ENCODE measurements around the gene CDCA7L.

CDCA7L gene

DNA sequence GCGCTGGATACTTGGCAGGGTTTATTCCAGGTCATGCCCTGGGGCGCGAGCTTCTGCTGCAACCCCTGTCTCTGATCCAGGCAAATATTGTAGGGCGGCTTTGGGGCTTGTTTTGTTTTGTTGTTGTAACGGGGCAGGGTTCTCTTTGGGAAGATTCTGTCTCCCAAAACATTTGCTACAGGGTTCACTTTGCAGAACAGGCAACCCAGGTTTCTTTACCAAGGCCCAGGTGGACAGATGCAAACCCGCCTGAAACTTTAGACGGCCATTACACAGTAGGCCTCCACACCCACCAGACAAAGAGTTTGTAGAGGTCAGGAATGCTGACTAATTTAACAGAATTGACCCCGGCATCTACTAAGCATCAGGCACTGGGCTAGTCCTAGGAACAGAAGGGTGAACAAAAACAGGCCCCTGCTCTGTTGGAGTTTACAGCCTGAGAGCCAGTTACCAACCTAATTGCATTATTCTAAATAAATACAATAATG, 567 bp upstream of the CDCA7L start:
- TF ChIP-seq, protein P1, sequence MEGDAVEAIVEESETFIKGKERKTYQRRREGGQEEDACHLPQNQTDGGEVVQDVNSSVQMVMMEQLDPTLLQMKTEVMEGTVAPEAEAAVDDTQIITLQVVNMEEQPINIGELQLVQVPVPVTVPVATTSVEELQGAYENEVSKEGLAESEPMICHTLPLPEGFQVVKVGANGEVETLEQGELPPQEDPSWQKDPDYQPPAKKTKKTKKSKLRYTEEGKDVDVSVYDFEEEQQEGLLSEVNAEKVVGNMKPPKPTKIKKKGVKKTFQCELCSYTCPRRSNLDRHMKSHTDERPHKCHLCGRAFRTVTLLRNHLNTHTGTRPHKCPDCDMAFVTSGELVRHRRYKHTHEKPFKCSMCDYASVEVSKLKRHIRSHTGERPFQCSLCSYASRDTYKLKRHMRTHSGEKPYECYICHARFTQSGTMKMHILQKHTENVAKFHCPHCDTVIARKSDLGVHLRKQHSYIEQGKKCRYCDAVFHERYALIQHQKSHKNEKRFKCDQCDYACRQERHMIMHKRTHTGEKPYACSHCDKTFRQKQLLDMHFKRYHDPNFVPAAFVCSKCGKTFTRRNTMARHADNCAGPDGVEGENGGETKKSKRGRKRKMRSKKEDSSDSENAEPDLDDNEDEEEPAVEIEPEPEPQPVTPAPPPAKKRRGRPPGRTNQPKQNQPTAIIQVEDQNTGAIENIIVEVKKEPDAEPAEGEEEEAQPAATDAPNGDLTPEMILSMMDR (IDR thresholded peaks at IDR 0.05; ENCODE audit: control insufficient read depth, extremely low read depth, insufficient read depth) = no peak
- peak overlapping the region; percentile 75 for H3K4me3 ChIP-seq (ENCODE audit: low read depth, low read length)
- no peak for DNase-seq (ENCODE audit: low read depth)

DNA sequence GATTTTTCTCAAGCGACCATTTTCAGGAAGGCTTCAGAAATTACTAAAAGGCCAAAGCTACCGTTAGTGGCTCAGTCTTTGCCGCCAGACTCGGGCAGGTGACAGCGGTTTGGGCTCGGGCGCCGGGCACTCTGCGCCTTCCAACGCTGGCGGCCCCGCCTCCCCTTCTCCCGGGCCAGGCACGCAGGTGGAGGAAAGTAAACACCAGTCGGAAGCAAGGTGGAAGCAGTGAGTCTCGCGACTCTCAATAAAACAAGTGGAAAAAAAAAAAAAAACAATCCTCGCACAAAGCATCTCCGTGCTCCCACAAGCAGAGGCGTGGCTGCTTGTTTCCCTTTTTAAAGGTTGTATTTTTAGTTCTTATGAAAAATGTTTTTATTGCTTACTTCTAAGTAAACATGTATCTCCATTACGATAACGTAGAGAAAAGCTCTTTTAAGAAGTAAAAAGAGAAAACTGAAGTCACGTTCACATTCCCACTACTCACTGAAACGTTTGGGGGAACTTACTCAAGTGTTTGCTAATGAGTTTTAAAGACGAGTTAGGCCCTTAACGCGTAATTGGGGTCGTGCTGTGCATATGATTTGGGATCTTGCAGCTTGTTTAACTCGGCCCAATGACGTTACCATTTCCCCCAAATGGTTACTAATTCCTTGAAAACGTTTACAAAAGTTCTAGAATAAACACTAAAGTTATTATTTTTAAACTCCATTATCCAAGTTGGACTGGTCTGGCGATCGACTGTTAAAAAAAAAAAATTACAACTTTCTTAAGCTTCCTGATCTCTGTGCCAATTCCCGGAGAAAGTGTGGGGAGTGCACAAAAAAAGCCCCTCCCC, 864 bp downstream of the CDCA7L start:
- DNase-seq (ENCODE audit: low read depth) = peak; percentile 56
- H3K4me3 ChIP-seq (ENCODE audit: low read depth, low read length) = peak overlapping the region; percentile 75
- TF ChIP-seq, protein P1 (IDR thresholded peaks at IDR 0.05; ENCODE audit: control insufficient read depth, extremely low read depth, insufficient read depth) = peak; percentile 20; the same call in 1 of the 2 replicates

DNA sequence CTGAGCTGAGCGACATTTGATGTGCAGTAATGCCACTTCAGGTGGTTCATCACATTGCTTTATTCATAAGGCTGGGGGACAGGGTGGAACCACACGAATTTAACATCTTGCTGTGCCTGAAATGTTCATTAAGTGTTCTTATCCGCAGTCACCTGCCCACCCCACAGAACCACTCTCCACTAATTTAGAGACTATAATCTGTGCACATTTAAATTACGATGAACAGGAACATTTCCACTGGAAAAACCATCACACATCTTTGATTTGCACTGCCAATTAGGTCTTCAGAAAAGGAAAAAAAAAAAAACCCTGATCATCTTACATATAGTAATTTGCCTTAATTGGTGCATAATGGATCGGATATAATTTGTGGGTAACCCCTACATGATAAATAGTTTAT, 2.3 kb downstream of the CDCA7L start:
- TF ChIP-seq, protein P1 (IDR thresholded peaks at IDR 0.05; ENCODE audit: control insufficient read depth, extremely low read depth, insufficient read depth) = no peak
- no peak overlapping the region for H3K4me3 ChIP-seq (ENCODE audit: low read depth, low read length)
- DNase-seq (ENCODE audit: low read depth) = no peak

DNA sequence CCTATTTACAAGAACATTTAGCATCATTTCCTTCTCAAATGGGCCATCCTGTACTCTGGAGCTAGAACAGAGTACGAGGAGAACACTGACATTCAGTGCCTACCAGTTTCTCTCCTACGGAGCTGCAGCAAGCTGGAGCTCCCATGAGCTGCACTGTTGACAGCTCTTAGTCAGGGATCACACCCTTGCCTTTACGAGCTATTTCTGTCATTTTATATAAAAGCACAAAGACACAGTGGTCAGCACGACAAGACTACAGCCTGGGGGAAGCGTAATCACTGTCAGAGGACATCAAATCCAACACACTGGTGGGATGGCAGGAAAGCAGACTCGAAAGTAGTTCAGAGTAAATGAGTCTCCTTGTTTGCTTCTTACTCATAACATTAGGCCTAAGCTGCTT, 2.7 kb downstream of the CDCA7L start:
- TF ChIP-seq, protein P1 (IDR thresholded peaks at IDR 0.05; ENCODE audit: control insufficient read depth, extremely low read depth, insufficient read depth) = no peak
- no peak for DNase-seq (ENCODE audit: low read depth)
- H3K4me3 ChIP-seq (ENCODE audit: low read depth, low read length) = no peak overlapping the region

DNA sequence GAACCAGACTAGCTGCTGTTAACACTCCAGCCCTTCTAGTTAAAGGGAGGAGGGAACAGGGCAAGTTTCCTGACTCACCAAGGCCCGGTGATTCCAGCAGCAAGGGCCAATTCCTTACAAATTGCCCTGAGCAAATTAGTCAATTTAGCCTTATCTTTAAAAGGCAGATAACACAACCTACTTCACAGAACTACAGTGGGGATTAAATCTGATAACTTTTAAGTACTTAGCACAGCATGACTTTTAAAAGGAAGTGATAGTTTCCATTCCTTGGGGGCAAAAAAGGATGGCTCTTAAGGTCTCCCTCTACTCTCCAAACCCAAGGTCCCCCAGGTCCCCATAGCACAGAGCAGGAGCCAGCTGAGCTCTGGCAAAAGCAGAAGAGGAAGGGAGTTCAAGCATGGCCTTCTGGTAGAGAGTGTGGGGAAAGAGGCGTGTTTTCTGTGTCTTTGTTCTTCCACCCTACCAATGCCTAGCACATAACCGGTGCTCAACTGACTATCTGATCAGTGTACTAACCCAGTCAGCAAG, 4.0 kb downstream of the CDCA7L start:
- TF ChIP-seq, protein P1 (IDR thresholded peaks at IDR 0.05; ENCODE audit: control insufficient read depth, extremely low read depth, insufficient read depth) = no peak
- no peak for DNase-seq (ENCODE audit: low read depth)
- no peak overlapping the region for H3K4me3 ChIP-seq (ENCODE audit: low read depth, low read length)

DNA sequence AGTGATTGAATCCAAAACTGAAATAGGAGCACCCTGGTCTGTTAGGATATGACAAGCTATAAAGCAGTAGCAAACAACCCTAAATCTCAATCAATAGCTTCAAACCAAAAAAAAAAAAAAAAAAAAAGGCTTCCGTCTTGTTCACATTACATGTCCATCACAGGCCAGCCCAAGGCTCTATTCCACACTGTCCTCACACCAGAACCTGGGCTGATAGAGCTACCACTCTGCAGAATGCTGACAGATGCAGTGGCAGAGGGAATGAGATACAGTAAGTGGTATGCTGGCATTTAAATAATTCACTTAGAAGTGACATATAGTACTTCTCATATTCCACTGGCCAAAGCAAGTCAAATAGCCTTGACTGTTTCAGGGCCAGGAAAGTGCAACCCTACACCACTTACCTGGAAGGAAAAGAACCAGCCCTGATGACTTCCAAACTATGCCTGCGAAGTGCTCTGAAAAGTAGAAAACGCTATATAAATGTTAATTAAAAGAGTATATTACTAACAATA, 5.8 kb downstream of the CDCA7L start:
- no peak overlapping the region for H3K4me3 ChIP-seq (ENCODE audit: low read depth, low read length)
- no peak for DNase-seq (ENCODE audit: low read depth)
- TF ChIP-seq, protein P1 (IDR thresholded peaks at IDR 0.05; ENCODE audit: control insufficient read depth, extremely low read depth, insufficient read depth) = no peak

Measured in LNCaP clone FGC (cell line).